HepG2 (cell line): ENCODE data around the gene ETV2. TPM values are rescaled to one million over a fixed set of nuclear protein-coding genes. Genes with fewer than 3 reads are reported as not detected.

Source experiments
- ARID2 ChIP-seq: sonication (generic); formaldehyde crosslinking; IDR thresholded peaks from 2 replicates; pipeline ENCODE4 v1.8.1; 2022; ENCODE audit warnings: mild to moderate bottlenecking, missing genetic modification reagents, borderline replicate concordance
- ATF4 ChIP-seq, 2 experiments: fragments of 450-650 bp in 1 of 2; sonication (generic) in 1 of 2; formaldehyde crosslinking; IDR thresholded peaks; 2 replicates each; pipeline versions ENCODE4 v1.5.0 to v1.8.0; 2020 to 2022; ENCODE audit warnings: mild to moderate bottlenecking in 1 of 2, missing genetic modification reagents in 1 of 2
- ATF7 ChIP-seq, 2 experiments: fragments of 450-650 bp in 1 of 2; sonication (generic) in 1 of 2; formaldehyde crosslinking in 1 of 2; IDR thresholded peaks; 2 replicates each; pipeline versions ENCODE4 v1.4.0 to v1.6.1; 2016 to 2020; ENCODE audit warnings: antibody characterized with exemption in 1 of 2, mild to moderate bottlenecking in 1 of 2, missing genetic modification reagents in 1 of 2
- CAMTA2 ChIP-seq: sonication (generic); formaldehyde crosslinking; IDR thresholded peaks from 2 replicates; pipeline ENCODE4 v1.4.0; 2020; ENCODE audit warnings: mild to moderate bottlenecking, missing genetic modification reagents, borderline replicate concordance
- CREB1 ChIP-seq, 2 experiments: fragments of 450-650 bp in 1 of 2; IDR thresholded peaks; 2 replicates each; pipeline ENCODE4 v1.6.1; 2016 to 2017; ENCODE audit warnings: control low read depth in 1 of 2, mild to moderate bottlenecking in 1 of 2, missing compliant biosample characterization in 1 of 2, missing genetic modification characterization in 1 of 2
- DMAP1 ChIP-seq: IDR thresholded peaks from 2 replicates; pipeline ENCODE4 v1.6.1; 2016
- DR1 ChIP-seq: sonication (generic); formaldehyde crosslinking; IDR thresholded peaks from 2 replicates; pipeline ENCODE4 v1.8.0; 2021; ENCODE audit warnings: mild to moderate bottlenecking, missing genetic modification reagents, inconsistent platforms
- KLF11 ChIP-seq: IDR thresholded peaks from 2 replicates; pipeline ENCODE4 v1.6.1; 2016; ENCODE audit warnings: missing compliant biosample characterization
- MIER2 ChIP-seq: IDR thresholded peaks from 2 replicates; pipeline ENCODE4 v1.6.1; 2016; ENCODE audit warnings: missing biosample characterization, missing genetic modification reagents
- MXD4 ChIP-seq: IDR thresholded peaks from 2 replicates; pipeline ENCODE4 v1.6.1; 2016; ENCODE audit warnings: mild to moderate bottlenecking, missing biosample characterization, missing genetic modification reagents
- MZF1 ChIP-seq: sonication (generic); formaldehyde crosslinking; IDR thresholded peaks from 2 replicates; pipeline ENCODE4 v1.8.1; 2023; ENCODE audit warnings: mild to moderate bottlenecking, missing genetic modification reagents, borderline replicate concordance
- NFKB2 ChIP-seq: sonication (generic); formaldehyde crosslinking; IDR thresholded peaks from 2 replicates; pipeline ENCODE4 v1.4.0; 2020; ENCODE audit warnings: missing genetic modification reagents, borderline replicate concordance
- SALL1 ChIP-seq: sonication (generic); formaldehyde crosslinking; IDR thresholded peaks from 2 replicates; pipeline ENCODE4 v1.8.0; 2022; ENCODE audit warnings: mild to moderate bottlenecking, missing genetic modification reagents
- SATB2 ChIP-seq: sonication (generic); formaldehyde crosslinking; IDR thresholded peaks from 2 replicates; pipeline ENCODE4 v1.5.0; 2020; ENCODE audit warnings: missing genetic modification reagents
- SP2 ChIP-seq: sonication (generic); formaldehyde crosslinking; IDR thresholded peaks from 2 replicates; pipeline ENCODE4 v1.5.1; 2020; ENCODE audit warnings: mild to moderate bottlenecking, missing genetic modification reagents
- SP4 ChIP-seq: sonication (generic); formaldehyde crosslinking; IDR thresholded peaks from 2 replicates; pipeline ENCODE4 v1.8.1; 2023; ENCODE audit warnings: mild to moderate bottlenecking, missing genetic modification reagents
- SP5 ChIP-seq: IDR thresholded peaks from 2 replicates; pipeline ENCODE4 v1.6.1; 2016; ENCODE audit warnings: low read depth, borderline replicate concordance
- YEATS2 ChIP-seq: sonication (generic); formaldehyde crosslinking; IDR thresholded peaks from 2 replicates; pipeline ENCODE4 v1.4.0; 2020; ENCODE audit warnings: missing genetic modification reagents, borderline replicate concordance
- ZNF234 ChIP-seq: sonication (generic); formaldehyde crosslinking; conservative IDR thresholded peaks from 2 replicates; pipeline ENCODE4 v1.5.1; 2020; ENCODE audit warnings: mild to moderate bottlenecking, missing genetic modification reagents
- ZNF414 ChIP-seq: sonication (generic); formaldehyde crosslinking; IDR thresholded peaks from 2 replicates; pipeline ENCODE4 v1.5.0; 2020; ENCODE audit warnings: missing genetic modification reagents
- ZNF691 ChIP-seq: sonication (generic); formaldehyde crosslinking; IDR thresholded peaks from 2 replicates; pipeline ENCODE4 v1.4.0; 2020; ENCODE audit warnings: missing genetic modification reagents, low read depth, mild to moderate bottlenecking, borderline replicate concordance
- ZSCAN20 ChIP-seq: sonication (generic); formaldehyde crosslinking; IDR thresholded peaks from 2 replicates; pipeline ENCODE4 v1.4.0; 2020; ENCODE audit warnings: missing genetic modification reagents, mild to moderate bottlenecking, borderline replicate concordance
- ZSCAN5A ChIP-seq: sonication (generic); formaldehyde crosslinking; IDR thresholded peaks from 2 replicates; pipeline ENCODE4 v1.8.0; 2022; ENCODE audit warnings: mild to moderate bottlenecking, missing genetic modification reagents, borderline replicate concordance
- polyA plus RNA-seq, 8 experiments: library from polyadenylated mRNA; depleted of rRNA in 3 of 8; stranded (reverse) in 7 of 8; unstranded in 1 of 8; fragments of >200 nt; fragmentation: Illumina TruSeq in 4 of 8; extraction: Trizol in 4 of 8; gene quantifications; 2 replicates each; pipeline versions ENCODE4 v1.2.1 to v1.2.3, GENCODE V29; 2011 to 2016; ENCODE audit warnings: low read depth in 4 of 8, missing spikeins in 1 of 8, mixed read lengths in 1 of 8; ENCODE audit not compliant: insufficient read depth in 1 of 8
- total RNA-seq, 5 experiments: library from RNA; depleted of rRNA; stranded (reverse); fragments of >200 nt; fragmentation: Illumina TruSeq; extraction: Trizol; gene quantifications; 2 replicates each; pipeline ENCODE4 v1.2.3, GENCODE V29; 2016; ENCODE audit warnings: low read depth in 1 of 5

ETV2 gene
- total and polyA plus RNA-seq, 2 of the 13 experiments (the other 11 are each of a cell fraction or from before 2014, with no cell fraction given), result 0.07 to 0.20 TPM

GRCh38 chr19:35648017-35648961 lies 6.7 kb downstream of the ETV2 start, which contains the start of gene COX6B1 (continued):
- TF ChIP-seq YEATS2 (CRISPR knock-in tag) (peak; percentile 84; the same call in 1 of the 2 replicates), ATF7 (IDR thresholded peaks at IDR 0.05) (no peak), ATF7 (CRISPR knock-in tag; IDR thresholded peaks at IDR 0.05) (no peak), CAMTA2 (CRISPR knock-in tag) (no peak), ARID2 (no peak), SALL1 (CRISPR knock-in tag) (peak; percentile 44; the same call in 1 of the 2 replicates), ATF4 (CRISPR knock-in tag; IDR thresholded peaks at IDR 0.05) (no peak), MIER2 (CRISPR knock-in tag) (no peak), DR1 (CRISPR knock-in tag) (peak; percentile 63; the same call in 1 of the 2 replicates), CREB1 (IDR thresholded peaks at IDR 0.05) (0 out of 2 replicates have a peak, but pooled peaks have one; percentile 7), CREB1 (CRISPR knock-in tag; IDR thresholded peaks at IDR 0.05) (peak; percentile 76), ZNF234 (CRISPR knock-in tag) (0 out of 2 replicates have a peak, but pooled peaks have one; percentile 26), MXD4 (CRISPR knock-in tag) (0 out of 2 replicates have a peak, but pooled peaks have one; percentile 17), ZNF414 (CRISPR knock-in tag) (0 out of 2 replicates have a peak, but pooled peaks have one; percentile 45), SP4 (CRISPR knock-in tag) (peak; percentile 94), ZNF691 (0 out of 2 replicates have a peak, but pooled peaks have one; percentile 17), DMAP1 (CRISPR knock-in tag) (0 out of 2 replicates have a peak, but pooled peaks have one; percentile 29), SP5 (CRISPR knock-in tag) (peak; percentile 37; the same call in 1 of the 2 replicates), SP2 (CRISPR knock-in tag) (peak; percentile 91), NFKB2 (peak; percentile 51; the same call in 1 of the 2 replicates), MZF1 (CRISPR knock-in tag) (0 out of 2 replicates have a peak, but pooled peaks have one; percentile 34), SATB2 (CRISPR knock-in tag) (peak; percentile 68; the same call in 1 of the 2 replicates), KLF11 (0 out of 2 replicates have a peak, but pooled peaks have one; percentile 31), ZSCAN20 (peak; percentile 46; the same call in 1 of the 2 replicates), ZSCAN5A (CRISPR knock-in tag) (peak; percentile 59; the same call in 1 of the 2 replicates)
